IMR-90 (cell line): Measurements from ENCODE around the gene CENPF. TPM values are rescaled to one million over a fixed set of nuclear protein-coding genes. Genes with fewer than 3 reads are reported as not detected.

Experiments used
- ATAC-seq: fragments of 200-7000 bp; cut with Tn5 transposase; 2 replicates; pipeline ENCODE4 v1.9.1; 2020; ENCODE audit warnings: low read depth, mild to moderate bottlenecking, moderate library complexity
- BruUV-seq: library from RNA; stranded (reverse); fragments of 400-500 nt; replicated peaks from 2 replicates; lab custom pipeline; 2021; lab: Mats Ljungman, UMichigan
- CTCF ChIA-PET: fragments of 300-600 bp; formaldehyde crosslinking; extraction: SDS; loops from one replicate; lab custom pipeline; 2021; ENCODE audit warnings: antibody characterized with exemption; lab: Yijun Ruan, JAX
- POLR2A ChIA-PET: fragments of 300-600 bp; sonication (Branson Sonifier 250); formaldehyde crosslinking; loops from one replicate; lab custom pipeline; 2022; ENCODE audit warnings: antibody characterized with exemption; ENCODE audit not compliant: unreplicated experiment; lab: Charles Lee
- DNase-seq: peaks from one replicate; pipeline ENCODE4 v3.0.0; 2013
- H2AFZ ChIP-seq: replicated peaks from 2 replicates; pipeline ENCODE3; 2013; ENCODE audit warnings: low read length, mild to moderate bottlenecking; ENCODE audit not compliant: poor library complexity
- H2AK5ac ChIP-seq: 2 replicates; pipeline ENCODE4 v1.6.1; 2013; ENCODE audit warnings: low read depth, low read length, inconsistent platforms
- H2AK9ac ChIP-seq: replicated peaks from 2 replicates; pipeline ENCODE3; 2013; ENCODE audit warnings: mild to moderate bottlenecking, low read depth, low read length, moderate library complexity; ENCODE audit not compliant: poor library complexity
- H2BK120ac ChIP-seq: 2 replicates; pipeline ENCODE4 v1.6.1; 2013; ENCODE audit warnings: low read depth, low read length, inconsistent platforms
- H2BK15ac ChIP-seq: 3 replicates; pipeline ENCODE4 v1.6.1; 2013; ENCODE audit warnings: low read depth, low read length, inconsistent platforms
- H2BK20ac ChIP-seq: 2 replicates; pipeline ENCODE4 v1.6.1; 2013; ENCODE audit warnings: low read depth, mild to moderate bottlenecking, inconsistent platforms, low read length, moderate library complexity
- H2BK5ac ChIP-seq: 2 replicates; pipeline ENCODE4 v1.6.1; 2013; ENCODE audit warnings: mild to moderate bottlenecking, low read depth, low read length, inconsistent platforms; ENCODE audit not compliant: poor library complexity, severe bottlenecking
- H3K14ac ChIP-seq: replicated peaks from 2 replicates; pipeline ENCODE4 v1.6.1; 2013; ENCODE audit warnings: low read depth, low read length, inconsistent platforms
- H3K18ac ChIP-seq: 2 replicates; pipeline ENCODE4 v1.6.1; 2013; ENCODE audit warnings: low read depth, low read length, control low read depth
- H3K23ac ChIP-seq: 2 replicates; pipeline ENCODE4 v1.6.1; 2013; ENCODE audit warnings: low read depth, low read length, inconsistent platforms
- H3K27ac ChIP-seq: 2 replicates; pipeline ENCODE4 v1.5.1; 2013; ENCODE audit warnings: mild to moderate bottlenecking, control low read depth, low read length; ENCODE audit not compliant: insufficient read depth
- H3K27me3 ChIP-seq: 2 replicates; pipeline ENCODE4 v1.6.1; 2013; ENCODE audit warnings: low read length; ENCODE audit not compliant: control insufficient read depth, insufficient read depth
- H3K36me3 ChIP-seq: 2 replicates; pipeline ENCODE4 v1.6.1; 2013; ENCODE audit warnings: low read length, mixed read lengths; ENCODE audit not compliant: control insufficient read depth, insufficient read depth
- H3K4ac ChIP-seq: 2 replicates; pipeline ENCODE4 v1.6.1; 2013; ENCODE audit warnings: low read depth, low read length, inconsistent platforms
- H3K4me1 ChIP-seq: 2 replicates; pipeline ENCODE4 v1.6.1; 2013; ENCODE audit warnings: low read length, mixed read lengths; ENCODE audit not compliant: control insufficient read depth, insufficient read depth
- H3K4me2 ChIP-seq: 2 replicates; pipeline ENCODE4 v1.6.1; 2013; ENCODE audit warnings: low read depth, mild to moderate bottlenecking, control low read depth, low read length, moderate library complexity
- H3K4me3 ChIP-seq: 2 replicates; pipeline ENCODE4 v1.5.1; 2013; ENCODE audit warnings: low read depth, mild to moderate bottlenecking, control low read depth, low read length, moderate library complexity; ENCODE audit not compliant: insufficient read depth
- H3K56ac ChIP-seq: 2 replicates; pipeline ENCODE4 v1.6.1; 2013; ENCODE audit warnings: low read length, inconsistent platforms; ENCODE audit not compliant: insufficient read depth; ENCODE audit errors: extremely low read depth
- H3K79me1 ChIP-seq, 2 experiments: 2 replicates each; pipeline ENCODE4 v1.6.1; 2013; ENCODE audit warnings: low read length in 2 of 2, inconsistent platforms in 1 of 2, low read depth in 1 of 2
- H3K9ac ChIP-seq: 2 replicates; pipeline ENCODE4 v1.6.1; 2013; ENCODE audit warnings: low read depth, low read length, control low read depth
- H3K9me1 ChIP-seq: 2 replicates; pipeline ENCODE4 v1.6.1; 2013; ENCODE audit warnings: low read length, inconsistent platforms; ENCODE audit not compliant: insufficient read depth
- H3K9me3 ChIP-seq: 2 replicates; pipeline ENCODE4 v1.6.1; 2013; ENCODE audit warnings: low read length; ENCODE audit not compliant: control insufficient read depth, insufficient read depth
- H4K20me1 ChIP-seq: 2 replicates; pipeline ENCODE4 v1.6.1; 2013; ENCODE audit warnings: low read length, inconsistent platforms; ENCODE audit not compliant: insufficient read depth
- H4K5ac ChIP-seq: 2 replicates; pipeline ENCODE4 v1.6.1; 2013; ENCODE audit warnings: mild to moderate bottlenecking, low read depth, low read length, control low read depth
- H4K8ac ChIP-seq, 2 experiments: 2 replicates each; pipeline ENCODE4 v1.6.1; 2013; ENCODE audit warnings: low read depth in 2 of 2, low read length in 2 of 2, control low read depth in 1 of 2, inconsistent platforms in 1 of 2
- H4K91ac ChIP-seq: 2 replicates; pipeline ENCODE4 v1.6.1; 2013; ENCODE audit warnings: low read depth, low read length, inconsistent platforms; ENCODE audit not compliant: insufficient read depth
- BHLHE40 ChIP-seq: fragments of 150-350 bp; IDR thresholded peaks from 2 replicates; pipeline ENCODE4 v1.6.1; 2016; ENCODE audit warnings: mild to moderate bottlenecking, low read depth, low read length
- CEBPB ChIP-seq: IDR thresholded peaks from 2 replicates; pipeline ENCODE4 v1.6.1; 2012; ENCODE audit warnings: low read depth, low read length, improper control_type of control experiment
- CHD1 ChIP-seq: IDR thresholded peaks from 2 replicates; pipeline ENCODE4 v1.6.1; 2012; ENCODE audit warnings: low read depth, low read length, improper control_type of control experiment
- FOS ChIP-seq: fragments of 150-350 bp; IDR thresholded peaks from 2 replicates; pipeline ENCODE4 v1.6.1; 2016; ENCODE audit warnings: low read depth, low read length
- MAFK ChIP-seq: IDR thresholded peaks from 2 replicates; pipeline ENCODE4 v1.6.1; 2012; ENCODE audit warnings: low read depth, low read length, improper control_type of control experiment
- MAZ ChIP-seq: IDR thresholded peaks from 2 replicates; pipeline ENCODE4 v1.6.1; 2012; ENCODE audit warnings: low read depth, mild to moderate bottlenecking, low read length, improper control_type of control experiment, moderate library complexity, borderline replicate concordance
- MXI1 ChIP-seq: IDR thresholded peaks from 2 replicates; pipeline ENCODE4 v1.6.1; 2012; ENCODE audit warnings: low read depth, mild to moderate bottlenecking, low read length, moderate library complexity, borderline replicate concordance
- NFE2L2 ChIP-seq: fragments of 150-350 bp; IDR thresholded peaks from 2 replicates; pipeline ENCODE4 v1.6.1; 2016; ENCODE audit warnings: low read depth, mild to moderate bottlenecking, low read length
- POLR2A ChIP-seq: IDR thresholded peaks from 2 replicates; pipeline ENCODE4 v1.6.1; 2012; ENCODE audit warnings: mild to moderate bottlenecking, low read depth, low read length
- RAD21 ChIP-seq: IDR thresholded peaks from 2 replicates; pipeline ENCODE4 v1.6.1; 2012; ENCODE audit warnings: low read length, improper control_type of control experiment
- RCOR1 ChIP-seq: IDR thresholded peaks from 2 replicates; pipeline ENCODE4 v1.6.1; 2012; ENCODE audit warnings: mild to moderate bottlenecking, low read length, improper control_type of control experiment; ENCODE audit not compliant: insufficient replicate concordance
- RFX5 ChIP-seq: IDR thresholded peaks from 2 replicates; pipeline ENCODE4 v1.8.0; 2012; ENCODE audit warnings: low read depth, mild to moderate bottlenecking, low read length, moderate library complexity
- SMC3 ChIP-seq: fragments of 150-350 bp; IDR thresholded peaks from 2 replicates; pipeline ENCODE4 v1.6.1; 2016; ENCODE audit warnings: low read depth, mild to moderate bottlenecking, antibody characterized with exemption, low read length, moderate library complexity
- WGBS, 2 experiments: methylation state at CpG; one replicate each; pipeline versions ENCODE4 v1.1.5 to v1.1.7; 2013; ENCODE audit warnings: missing lambda C conversion rate in 2 of 2; ENCODE audit not compliant: insufficient read length in 1 of 2; ENCODE audit errors: extremely low coverage in 2 of 2; 5-methylcytosine and 5-hydroxymethylcytosine counted together
- dilution Hi-C: fragments of 300-500 bp; cut with HindIII; formaldehyde crosslinking; loops from one replicate; pipeline ENCODE4 v1.14.3; 2018; ENCODE audit warnings: low sequenced_read_pairs; ENCODE audit not compliant: unreplicated experiment
- in situ Hi-C: fragments of 300-500 bp; cut with MboI; formaldehyde crosslinking; loops from 3 replicates; pipeline ENCODE4 v1.14.3; 2019; ENCODE audit warnings: low sequenced_read_pairs, inconsistent platforms, mixed read lengths
- intact Hi-C: fragments of 100-400 bp; cut with micrococcal nuclease; formaldehyde crosslinking; loops from 2 replicates; pipeline ENCODE4 v1.10.0; 2022
- polyA plus RNA-seq, 3 experiments: library from polyadenylated mRNA; depleted of rRNA; stranded (reverse); fragments of >200 nt; gene quantifications; 2 replicates each; pipeline ENCODE4 v1.2.3, GENCODE V29; 2012; ENCODE audit warnings: low replicate concordance in 1 of 3
- total RNA-seq: library from RNA; depleted of rRNA; stranded (reverse); fragments of >200 nt; gene quantifications from 2 replicates; pipeline ENCODE4 v1.2.3, GENCODE V29; 2012
- TF ChIP-seq, protein P1 (sequence below): conservative IDR thresholded peaks from 2 replicates; pipeline ENCODE4 v1.5.1; 2012; ENCODE audit warnings: mild to moderate bottlenecking, low read depth, low read length, improper control_type of control experiment
- TF ChIP-seq, protein P2 (sequence below): fragments of 150-350 bp; IDR thresholded peaks from 2 replicates; pipeline ENCODE4 v1.6.1; 2016; ENCODE audit warnings: low read depth, mild to moderate bottlenecking, low read length, moderate library complexity, borderline replicate concordance
- TF ChIP-seq, protein P3 (sequence below): fragments of 150-350 bp; IDR thresholded peaks from 2 replicates; pipeline ENCODE4 v1.6.1; 2017; ENCODE audit warnings: mild to moderate bottlenecking, antibody characterized with exemption, low read length, low read depth

CENPF gene
- total and polyA plus RNA-seq, 2 of the 4 experiments (the other 2 are of a cell fraction), result 20.9 to 51.8 TPM

DNA sequence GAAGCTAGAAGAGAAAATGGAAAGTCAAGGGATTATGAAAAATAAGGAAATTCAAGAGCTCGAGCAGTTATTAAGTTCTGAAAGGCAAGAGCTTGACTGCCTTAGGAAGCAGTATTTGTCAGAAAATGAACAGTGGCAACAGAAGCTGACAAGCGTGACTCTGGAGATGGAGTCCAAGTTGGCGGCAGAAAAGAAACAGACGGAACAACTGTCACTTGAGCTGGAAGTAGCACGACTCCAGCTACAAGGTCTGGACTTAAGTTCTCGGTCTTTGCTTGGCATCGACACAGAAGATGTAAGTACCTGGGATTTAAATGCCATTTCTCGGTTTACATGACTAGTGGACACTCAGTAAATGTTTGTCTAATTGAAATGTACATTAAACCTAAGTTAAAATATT is 40.0 kb downstream of the CENPF start:
- Histone ChIP-seq H4K5ac (no peak overlapping the region), H2BK15ac (no peak overlapping the region), H3K27me3 (no peaks in the 10 kb centered on the region), H2AK5ac (no peak overlapping the region), H2AFZ (no peak overlapping the region), H2BK20ac (no peak overlapping the region), H3K9ac (no peak overlapping the region), H4K91ac (no peak overlapping the region), H3K56ac (no peak overlapping the region), H2BK120ac (no peak overlapping the region), H3K27ac (no peak overlapping the region), H3K4me1 (peaks cover 11% of the 10 kb centered on the region; the same call in 1 of the 2 replicates), H3K4me2 (no peak overlapping the region), H2AK9ac (no peak overlapping the region), H3K14ac (no peak overlapping the region), H3K9me1 (0 out of 2 replicates have a peak, but pooled peaks cover 5% of the 10 kb centered on the region), H3K18ac (no peak overlapping the region), H4K8ac (no peak overlapping the region), H2BK5ac (no peak overlapping the region), H3K79me1 (peaks cover 13 to 31% of the 10 kb centered on the region in 2 experiments; a peak in 3 of 4 replicates), H3K23ac (no peak overlapping the region), H3K4me3 (no peak overlapping the region), H4K20me1 (no peaks in the 10 kb centered on the region), H3K36me3 (peaks cover 1% of the 10 kb centered on the region; the same call in 1 of the 2 replicates), H3K4ac (no peak overlapping the region), H3K9me3 (no peaks in the 10 kb centered on the region)
- WGBS, 2 experiments, result 92% methylated on average over 5 of the region's 8 CpGs; no CpG with 5 or more reads in 1 of the 2 experiments
- intact Hi-C loops, result no loop called here
- dilution Hi-C loops, result no loop called here
- TF ChIP-seq, protein P1, sequence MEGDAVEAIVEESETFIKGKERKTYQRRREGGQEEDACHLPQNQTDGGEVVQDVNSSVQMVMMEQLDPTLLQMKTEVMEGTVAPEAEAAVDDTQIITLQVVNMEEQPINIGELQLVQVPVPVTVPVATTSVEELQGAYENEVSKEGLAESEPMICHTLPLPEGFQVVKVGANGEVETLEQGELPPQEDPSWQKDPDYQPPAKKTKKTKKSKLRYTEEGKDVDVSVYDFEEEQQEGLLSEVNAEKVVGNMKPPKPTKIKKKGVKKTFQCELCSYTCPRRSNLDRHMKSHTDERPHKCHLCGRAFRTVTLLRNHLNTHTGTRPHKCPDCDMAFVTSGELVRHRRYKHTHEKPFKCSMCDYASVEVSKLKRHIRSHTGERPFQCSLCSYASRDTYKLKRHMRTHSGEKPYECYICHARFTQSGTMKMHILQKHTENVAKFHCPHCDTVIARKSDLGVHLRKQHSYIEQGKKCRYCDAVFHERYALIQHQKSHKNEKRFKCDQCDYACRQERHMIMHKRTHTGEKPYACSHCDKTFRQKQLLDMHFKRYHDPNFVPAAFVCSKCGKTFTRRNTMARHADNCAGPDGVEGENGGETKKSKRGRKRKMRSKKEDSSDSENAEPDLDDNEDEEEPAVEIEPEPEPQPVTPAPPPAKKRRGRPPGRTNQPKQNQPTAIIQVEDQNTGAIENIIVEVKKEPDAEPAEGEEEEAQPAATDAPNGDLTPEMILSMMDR, result no peak
- no peak for TF ChIP-seq NFE2L2
- no peak for TF ChIP-seq BHLHE40
- no peak for TF ChIP-seq MAFK
- TF ChIP-seq FOS, result no peak
- no peak for TF ChIP-seq RCOR1
- no peak for TF ChIP-seq POLR2A
- no peak for TF ChIP-seq RFX5
- TF ChIP-seq, protein P2, sequence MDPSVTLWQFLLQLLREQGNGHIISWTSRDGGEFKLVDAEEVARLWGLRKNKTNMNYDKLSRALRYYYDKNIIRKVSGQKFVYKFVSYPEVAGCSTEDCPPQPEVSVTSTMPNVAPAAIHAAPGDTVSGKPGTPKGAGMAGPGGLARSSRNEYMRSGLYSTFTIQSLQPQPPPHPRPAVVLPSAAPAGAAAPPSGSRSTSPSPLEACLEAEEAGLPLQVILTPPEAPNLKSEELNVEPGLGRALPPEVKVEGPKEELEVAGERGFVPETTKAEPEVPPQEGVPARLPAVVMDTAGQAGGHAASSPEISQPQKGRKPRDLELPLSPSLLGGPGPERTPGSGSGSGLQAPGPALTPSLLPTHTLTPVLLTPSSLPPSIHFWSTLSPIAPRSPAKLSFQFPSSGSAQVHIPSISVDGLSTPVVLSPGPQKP, result no peak
- no peak for TF ChIP-seq CEBPB
- no peak for TF ChIP-seq SMC3
- no peak for TF ChIP-seq MXI1
- TF ChIP-seq CHD1, result no peak
- no peak for TF ChIP-seq RAD21
- TF ChIP-seq MAZ, result no peak
- TF ChIP-seq, protein P3, sequence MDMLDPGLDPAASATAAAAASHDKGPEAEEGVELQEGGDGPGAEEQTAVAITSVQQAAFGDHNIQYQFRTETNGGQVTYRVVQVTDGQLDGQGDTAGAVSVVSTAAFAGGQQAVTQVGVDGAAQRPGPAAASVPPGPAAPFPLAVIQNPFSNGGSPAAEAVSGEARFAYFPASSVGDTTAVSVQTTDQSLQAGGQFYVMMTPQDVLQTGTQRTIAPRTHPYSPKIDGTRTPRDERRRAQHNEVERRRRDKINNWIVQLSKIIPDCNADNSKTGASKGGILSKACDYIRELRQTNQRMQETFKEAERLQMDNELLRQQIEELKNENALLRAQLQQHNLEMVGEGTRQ, result no peak
- DNase-seq (no peak), ATAC-seq (no peak)
- POLR2A ChIA-PET, result no interaction called here
- BruUV-seq, result no TSS peak
- CTCF ChIA-PET, result no interaction called here
- in situ Hi-C loops, result no loop called here
